OCI-LY1 (cell line): ENCODE data around the gene DOCK2.

Experiments used
- H2AFZ ChIP-seq: fragments of 200-600 bp; sonication (generic), shearing (Covaris generic); 2 replicates; pipeline ENCODE4 v1.6.0; 2014; ENCODE audit warnings: antibody characterized with exemption, mild to moderate bottlenecking, low read length
- H3F3A ChIP-seq: fragments of 200-600 bp; sonication (generic), shearing (Covaris generic); 2 replicates; pipeline ENCODE4 v1.6.0; 2014; ENCODE audit warnings: mild to moderate bottlenecking, antibody characterized with exemption, low read length, moderate library complexity; ENCODE audit not compliant: insufficient read depth
- H3K27ac ChIP-seq: fragments of 200-600 bp; sonication (generic); 2 replicates; pipeline ENCODE4 v1.5.1; 2014; ENCODE audit warnings: low read length, mixed run types, mild to moderate bottlenecking, low read depth; ENCODE audit not compliant: poor library complexity, severe bottlenecking
- H3K27me3 ChIP-seq: fragments of 200-600 bp; sonication (generic); 2 replicates; pipeline ENCODE4 v1.6.0; 2014; ENCODE audit warnings: antibody characterized with exemption, mild to moderate bottlenecking, low read length, moderate library complexity; ENCODE audit not compliant: insufficient read depth
- H3K36me3 ChIP-seq: fragments of 200-600 bp; sonication (generic); 2 replicates; pipeline ENCODE4 v1.6.1; 2014; ENCODE audit warnings: mild to moderate bottlenecking, antibody characterized with exemption, low read length, moderate library complexity, mixed read lengths; ENCODE audit not compliant: insufficient read depth
- H3K4me1 ChIP-seq: fragments of 200-600 bp; sonication (generic); 2 replicates; pipeline ENCODE4 v1.5.1; 2014; ENCODE audit warnings: mild to moderate bottlenecking, low read length, moderate library complexity; ENCODE audit not compliant: insufficient read depth, severe bottlenecking
- H3K4me2 ChIP-seq: fragments of 200-600 bp; sonication (generic), shearing (Covaris generic); 2 replicates; pipeline ENCODE4 v1.6.1; 2014; ENCODE audit warnings: low read length
- H3K4me3 ChIP-seq: fragments of 200-600 bp; sonication (generic); 2 replicates; pipeline ENCODE4 v1.5.1; 2014; ENCODE audit warnings: low read length, low read depth, mild to moderate bottlenecking, mixed read lengths; ENCODE audit not compliant: poor library complexity, severe bottlenecking
- H3K79me2 ChIP-seq: fragments of 200-600 bp; shearing (Covaris generic); 2 replicates; pipeline ENCODE4 v1.6.1; 2016; ENCODE audit warnings: mixed run types, low read length, mixed read lengths; ENCODE audit not compliant: insufficient read depth
- H3K9ac ChIP-seq: fragments of 200-600 bp; sonication (generic), shearing (Covaris generic); 2 replicates; pipeline ENCODE4 v1.6.1; 2014; ENCODE audit warnings: mild to moderate bottlenecking, low read length, mixed read lengths
- H3K9me2 ChIP-seq: fragments of 200-600 bp; sonication (generic), shearing (Covaris generic); 2 replicates; pipeline ENCODE4 v1.6.1; 2014; ENCODE audit warnings: low read depth, mild to moderate bottlenecking, low read length, mixed read lengths
- H3K9me3 ChIP-seq: fragments of 200-600 bp; shearing (Covaris generic); 2 replicates; pipeline ENCODE4 v1.6.1; 2014; ENCODE audit warnings: low read length, mixed read lengths
- H4K20me1 ChIP-seq: fragments of 200-600 bp; sonication (generic), shearing (Covaris generic); 2 replicates; pipeline ENCODE4 v1.6.0; 2016; ENCODE audit warnings: mild to moderate bottlenecking, low read length; ENCODE audit not compliant: insufficient read depth
- EZH2 ChIP-seq: fragments of 200-600 bp; sonication (generic), shearing (Covaris generic); IDR thresholded peaks from 2 replicates; pipeline ENCODE4 v1.8.0; 2017; ENCODE audit warnings: borderline replicate concordance, mixed run types, mild to moderate bottlenecking, antibody characterized with exemption, low read length, moderate library complexity, mixed read lengths
- TF ChIP-seq, protein P1 (sequence below): fragments of 200-600 bp; sonication (generic), shearing (Covaris generic); IDR thresholded peaks from 2 replicates; pipeline ENCODE4 v1.5.1; 2017; ENCODE audit warnings: mild to moderate bottlenecking, antibody characterized with exemption, low read length, moderate library complexity, mixed read lengths

The DOCK2 gene

DNA sequence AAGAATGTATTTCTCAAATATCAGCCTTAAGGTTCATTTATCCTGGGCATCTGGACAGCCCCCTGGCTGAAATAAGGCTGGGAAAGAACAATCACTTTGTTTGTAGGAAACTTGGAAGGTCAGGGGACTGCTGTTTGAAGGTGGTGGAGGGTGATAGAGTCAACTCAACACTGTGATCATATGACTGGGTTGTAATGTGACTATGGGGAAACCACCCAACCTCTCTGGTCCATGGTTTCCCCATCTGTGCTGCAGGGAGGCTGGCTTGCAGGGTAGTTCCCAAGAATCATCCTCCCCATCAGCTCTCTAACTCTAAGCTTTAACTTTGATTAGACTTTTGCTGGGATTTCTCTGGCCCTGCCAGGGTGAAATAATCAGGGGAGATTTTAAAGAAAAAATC lies 333.3 kb downstream of the DOCK2 start:
- H3K4me1 ChIP-seq: no peaks in the 10 kb centered on the region

DNA sequence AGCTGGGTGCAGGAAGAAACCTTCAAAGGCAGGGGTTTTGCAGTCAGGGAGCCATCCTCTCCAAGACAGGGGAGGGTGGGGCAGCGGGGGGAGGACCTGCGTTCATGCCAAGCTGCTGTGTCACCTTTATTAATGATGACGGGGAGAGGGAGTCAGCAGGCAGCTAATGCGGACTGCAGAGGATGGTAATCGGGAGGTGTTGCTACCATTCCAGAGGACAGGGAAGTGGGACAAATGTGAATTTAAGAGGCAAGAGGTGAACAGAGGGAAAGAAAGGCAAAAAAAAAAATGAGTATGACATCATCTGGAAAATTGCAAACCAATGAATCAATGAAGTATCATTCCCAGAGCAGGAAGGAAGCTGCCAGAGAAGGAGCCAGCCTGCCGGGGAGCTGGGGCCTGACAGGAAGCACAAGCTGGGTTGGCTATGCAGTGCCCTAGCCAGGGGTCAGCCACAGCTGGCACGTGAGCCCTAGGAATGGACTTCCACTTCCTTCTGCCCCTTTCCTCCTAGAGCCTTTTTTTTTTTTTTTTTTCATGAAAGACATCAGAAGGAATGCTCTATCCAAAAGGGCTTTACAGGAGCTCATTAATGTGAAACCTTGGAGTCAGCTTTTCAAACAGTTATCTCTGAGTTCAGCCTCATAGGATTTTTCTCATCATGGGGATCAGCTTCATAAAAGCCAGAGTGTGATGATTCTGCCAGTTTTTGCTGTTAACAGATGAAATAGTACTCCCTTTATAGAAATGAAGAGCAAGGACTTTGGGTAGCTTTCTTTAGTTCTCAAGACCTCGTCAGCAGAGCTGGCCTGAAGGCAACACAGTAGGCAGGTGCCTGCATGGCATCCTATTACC lies 334.1 kb downstream of the DOCK2 start:
- Histone ChIP-seq H3K4me1 (no peaks in the 10 kb centered on the region), H3F3A (no peaks in the 10 kb centered on the region), H3K27ac (no peak overlapping the region), H3K9me3 (no peaks in the 10 kb centered on the region), H3K36me3 (0 out of 2 replicates have a peak, but pooled peaks cover 2% of the 10 kb centered on the region), H2AFZ (no peak overlapping the region), H3K27me3 (no peaks in the 10 kb centered on the region), H3K9me2 (no peaks in the 10 kb centered on the region), H3K4me3 (no peak overlapping the region), H3K4me2 (no peak overlapping the region), H3K9ac (no peak overlapping the region), H3K79me2 (no peaks in the 10 kb centered on the region), H4K20me1 (no peaks in the 10 kb centered on the region)
- TF ChIP-seq, protein P1, sequence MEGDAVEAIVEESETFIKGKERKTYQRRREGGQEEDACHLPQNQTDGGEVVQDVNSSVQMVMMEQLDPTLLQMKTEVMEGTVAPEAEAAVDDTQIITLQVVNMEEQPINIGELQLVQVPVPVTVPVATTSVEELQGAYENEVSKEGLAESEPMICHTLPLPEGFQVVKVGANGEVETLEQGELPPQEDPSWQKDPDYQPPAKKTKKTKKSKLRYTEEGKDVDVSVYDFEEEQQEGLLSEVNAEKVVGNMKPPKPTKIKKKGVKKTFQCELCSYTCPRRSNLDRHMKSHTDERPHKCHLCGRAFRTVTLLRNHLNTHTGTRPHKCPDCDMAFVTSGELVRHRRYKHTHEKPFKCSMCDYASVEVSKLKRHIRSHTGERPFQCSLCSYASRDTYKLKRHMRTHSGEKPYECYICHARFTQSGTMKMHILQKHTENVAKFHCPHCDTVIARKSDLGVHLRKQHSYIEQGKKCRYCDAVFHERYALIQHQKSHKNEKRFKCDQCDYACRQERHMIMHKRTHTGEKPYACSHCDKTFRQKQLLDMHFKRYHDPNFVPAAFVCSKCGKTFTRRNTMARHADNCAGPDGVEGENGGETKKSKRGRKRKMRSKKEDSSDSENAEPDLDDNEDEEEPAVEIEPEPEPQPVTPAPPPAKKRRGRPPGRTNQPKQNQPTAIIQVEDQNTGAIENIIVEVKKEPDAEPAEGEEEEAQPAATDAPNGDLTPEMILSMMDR: no peak
- no peak for TF ChIP-seq EZH2

More for the DNA sequence above, 333.3 kb downstream of the DOCK2 start:
- 0 out of 2 replicates have a peak, but pooled peaks cover 5% of the 10 kb centered on the region for H3K36me3 ChIP-seq
- no peaks in the 10 kb centered on the region for H3K9me3 ChIP-seq
- no peak overlapping the region for H3K27ac ChIP-seq
- no peaks in the 10 kb centered on the region for H3K79me2 ChIP-seq
- TF ChIP-seq, protein P1: no peak
- no peak for TF ChIP-seq EZH2
- H3K4me2 ChIP-seq: no peak overlapping the region
- H3F3A ChIP-seq: no peaks in the 10 kb centered on the region
- no peak overlapping the region for H3K4me3 ChIP-seq
- no peaks in the 10 kb centered on the region for H4K20me1 ChIP-seq
- H3K9ac ChIP-seq: no peak overlapping the region
- H2AFZ ChIP-seq: no peak overlapping the region
- no peaks in the 10 kb centered on the region for H3K9me2 ChIP-seq
- no peaks in the 10 kb centered on the region for H3K27me3 ChIP-seq

DNA sequence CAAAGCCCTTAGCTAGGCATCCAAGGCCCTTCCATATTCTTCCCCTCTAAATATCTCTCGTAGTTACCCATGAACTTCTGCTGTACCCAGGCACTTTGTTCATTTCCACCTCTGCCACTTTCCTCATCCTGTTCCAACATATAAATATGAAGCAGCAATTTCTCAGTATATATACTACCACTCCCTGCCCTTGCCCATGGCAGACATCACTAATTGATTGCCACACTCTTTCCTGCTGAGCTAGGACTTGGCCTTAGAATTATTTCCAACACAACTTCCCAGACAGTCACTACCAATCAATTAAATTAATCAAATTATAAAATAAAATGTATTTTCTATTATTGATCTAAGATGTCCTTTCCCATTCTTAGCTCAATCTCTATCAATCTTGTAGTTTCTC lies 334.7 kb downstream of the DOCK2 start:
- Histone ChIP-seq H3K9me2 (no peaks in the 10 kb centered on the region), H3K4me2 (no peak overlapping the region), H3K36me3 (no peaks in the 10 kb centered on the region), H2AFZ (no peak overlapping the region), H3K4me3 (no peak overlapping the region), H3F3A (no peaks in the 10 kb centered on the region), H3K9me3 (no peaks in the 10 kb centered on the region), H3K27me3 (no peaks in the 10 kb centered on the region), H3K27ac (no peak overlapping the region), H3K4me1 (no peaks in the 10 kb centered on the region), H4K20me1 (no peaks in the 10 kb centered on the region), H3K9ac (no peak overlapping the region), H3K79me2 (no peaks in the 10 kb centered on the region)
- TF ChIP-seq EZH2: no peak
- TF ChIP-seq, protein P1: no peak
